ENCODE measurements around the gene MRNIP.

- no peak for TF ChIP-seq CTCF (conservative IDR thresholded peaks at IDR 0.05; ENCODE audit: low read depth, low read length)
- no peak for TF ChIP-seq EZH2phosphoT487 (IDR thresholded peaks at IDR 0.05; ENCODE audit: borderline replicate concordance, low read length)
Observed at GRCh38 chr5:179900711-179901110, 42.1 kb upstream of the MRNIP start.
